IPS DF 6.9 (cell line): ENCODE results near the gene ZMIZ1.

Experiments
- DNase-seq: peaks from one replicate; pipeline ENCODE4 v3.0.0-alpha.2; 2013; ENCODE audit warnings: low read depth, low spot score
- H3K27ac ChIP-seq: one replicate; pipeline ENCODE4 v1.5.1; 2013; ENCODE audit warnings: low read length, control low read depth
- H3K27me3 ChIP-seq: 2 replicates; pipeline ENCODE4 v1.6.1; 2013; ENCODE audit warnings: mild to moderate bottlenecking, low read length; ENCODE audit not compliant: control insufficient read depth, insufficient read depth
- H3K36me3 ChIP-seq: 2 replicates; pipeline ENCODE4 v1.6.1; 2013; ENCODE audit warnings: low read length; ENCODE audit not compliant: control insufficient read depth, insufficient read depth
- H3K4me1 ChIP-seq: 2 replicates; pipeline ENCODE4 v1.6.1; 2013; ENCODE audit warnings: low read length; ENCODE audit not compliant: control insufficient read depth, insufficient read depth
- H3K4me3 ChIP-seq: 2 replicates; pipeline ENCODE4 v1.5.1; 2013; ENCODE audit warnings: mild to moderate bottlenecking, low read length
- H3K9me3 ChIP-seq: 2 replicates; pipeline ENCODE4 v1.6.1; 2013; ENCODE audit warnings: low read length, inconsistent platforms; ENCODE audit not compliant: control insufficient read depth, insufficient read depth
- WGBS: extraction: QIAGEN DNeasy Blood & Tissue Kit; methylation state at CpG from one replicate; pipeline ENCODE4 v1.1.7; 2013; ENCODE audit warnings: mixed read lengths, missing lambda C conversion rate; ENCODE audit not compliant: insufficient read length, insufficient coverage; 5-methylcytosine and 5-hydroxymethylcytosine counted together

Gene ZMIZ1

DNA sequence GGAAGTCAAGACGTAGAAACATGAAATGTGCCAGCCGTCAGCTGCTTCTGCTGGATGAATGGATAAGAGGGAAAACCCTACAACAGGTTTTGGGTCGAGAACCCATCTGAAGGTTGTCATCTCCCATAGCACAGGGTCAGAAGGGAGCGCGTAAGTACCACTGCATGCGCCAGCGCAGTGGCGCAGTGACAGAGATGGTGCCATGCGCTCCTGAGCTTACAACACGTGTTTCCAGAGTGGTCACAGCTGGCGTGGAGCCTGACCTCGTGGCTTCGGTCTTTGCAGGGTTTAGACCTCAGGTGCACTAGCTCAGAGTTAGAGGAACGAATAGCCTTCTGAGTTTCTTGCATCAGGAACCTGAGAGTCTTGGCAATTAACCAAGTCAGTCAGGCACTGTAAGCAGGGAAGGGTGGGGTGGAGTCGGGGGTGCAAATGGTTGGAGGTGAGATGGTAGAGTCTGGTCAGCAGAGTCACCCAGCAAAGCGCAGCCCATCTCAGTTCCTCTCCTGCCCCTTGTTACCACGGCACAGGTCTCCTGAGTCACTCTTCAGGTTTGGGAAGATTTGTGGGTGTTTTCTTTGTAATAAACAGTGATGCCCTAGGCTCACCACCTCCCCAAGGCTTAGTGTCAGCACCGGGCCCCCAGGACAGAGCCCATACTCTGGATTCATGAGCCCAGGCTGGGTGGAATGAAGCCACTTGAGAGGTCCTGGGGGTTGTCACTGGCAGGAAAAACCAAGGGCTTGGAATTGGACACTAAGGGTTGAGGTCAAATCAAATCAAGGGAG lies 194.4 kb downstream of the ZMIZ1 start:
- DNase-seq = no peak
- no peaks in the 10 kb centered on the region for H3K27me3 ChIP-seq
- H3K4me1 ChIP-seq = peaks cover 3% of the 10 kb centered on the region; the same call in 1 of the 2 replicates
- H3K36me3 ChIP-seq = no peaks in the 10 kb centered on the region
- WGBS = no CpG with 5 or more reads among the region's 18 CpGs
- no peaks in the 10 kb centered on the region for H3K9me3 ChIP-seq
- H3K27ac ChIP-seq = no peak overlapping the region
- no peak overlapping the region for H3K4me3 ChIP-seq

- Histone ChIP-seq H3K27ac (no peak overlapping the region), H3K9me3 (no peaks in the 10 kb centered on the region), H3K4me1 (peaks cover 3% of the 10 kb centered on the region; the same call in 1 of the 2 replicates), H3K36me3 (no peaks in the 10 kb centered on the region), H3K27me3 (no peaks in the 10 kb centered on the region), H3K4me3 (no peak overlapping the region)
- DNase-seq = no peak
- WGBS = no CpG with 5 or more reads among the region's 10 CpGs
These were observed 195.2 kb downstream of the ZMIZ1 start for GRCh38 chr10:79263939-79264338.

DNA sequence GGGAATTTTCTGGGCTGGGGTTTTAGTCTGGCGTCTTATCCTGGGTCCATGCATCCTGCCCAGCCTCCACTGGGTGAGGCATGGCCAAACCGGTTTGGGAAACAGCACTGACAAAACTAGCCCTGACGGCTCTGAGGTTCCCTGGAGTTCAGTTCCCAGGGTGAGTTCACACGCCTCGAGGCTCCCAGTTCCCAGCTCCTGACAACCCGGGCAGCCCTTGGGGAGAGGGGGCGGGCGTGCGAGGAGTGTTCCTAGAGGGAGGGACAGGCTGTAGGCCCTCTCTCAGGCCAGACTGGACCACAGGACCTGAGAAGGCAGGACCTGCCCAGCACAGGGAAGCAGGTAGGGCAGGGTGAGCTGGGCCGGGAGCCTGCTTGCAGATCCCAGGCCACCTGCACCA lies 196.2 kb downstream of the ZMIZ1 start:
- no CpG with 5 or more reads among the region's 10 CpGs for WGBS
- Histone ChIP-seq H3K9me3 (no peaks in the 10 kb centered on the region), H3K4me1 (peaks cover 3% of the 10 kb centered on the region; the same call in 1 of the 2 replicates), H3K4me3 (no peak overlapping the region), H3K36me3 (no peaks in the 10 kb centered on the region), H3K27ac (no peak overlapping the region), H3K27me3 (no peaks in the 10 kb centered on the region)
- DNase-seq = no peak

- Histone ChIP-seq H3K4me1 (peaks cover 2% of the 10 kb centered on the region; the same call in 1 of the 2 replicates), H3K36me3 (no peaks in the 10 kb centered on the region), H3K27me3 (no peaks in the 10 kb centered on the region), H3K4me3 (no peak overlapping the region), H3K9me3 (no peaks in the 10 kb centered on the region), H3K27ac (no peak overlapping the region)
- no peak for DNase-seq
- WGBS = no CpG with 5 or more reads among the region's 6 CpGs
These were observed 197.3 kb downstream of the ZMIZ1 start for GRCh38 chr10:79266084-79266483.

- Histone ChIP-seq H3K27ac (no peak overlapping the region), H3K4me3 (no peak overlapping the region), H3K9me3 (no peaks in the 10 kb centered on the region), H3K36me3 (no peaks in the 10 kb centered on the region), H3K27me3 (no peaks in the 10 kb centered on the region), H3K4me1 (no peaks in the 10 kb centered on the region; the same call in 1 of the 2 replicates)
- WGBS = no CpG with 5 or more reads among the region's 11 CpGs
- DNase-seq = no peak
These were observed 198.0 kb downstream of the ZMIZ1 start for GRCh38 chr10:79266543-79267312.

DNA sequence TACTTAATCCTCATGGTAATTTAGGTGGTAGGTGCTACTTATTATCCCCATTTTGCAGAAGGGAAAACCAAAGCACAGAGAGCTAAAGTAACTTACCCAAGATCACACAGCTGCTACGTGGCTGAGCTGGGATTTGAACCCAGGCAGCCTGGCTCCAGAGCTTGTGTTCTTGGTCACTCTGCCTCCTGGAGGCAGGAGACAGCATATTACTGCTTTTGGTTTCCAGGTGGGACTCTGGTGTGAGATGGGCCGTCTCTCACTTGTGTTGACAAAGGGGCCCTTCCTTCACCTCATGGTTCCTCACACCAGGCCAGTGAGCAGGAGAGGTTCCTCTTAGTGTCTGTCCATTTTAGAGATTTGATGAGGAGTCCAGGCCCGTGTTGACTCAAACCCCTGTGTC lies 198.7 kb downstream of the ZMIZ1 start:
- no CpG with 5 or more reads among the region's 3 CpGs for WGBS
- H3K4me1 ChIP-seq = no peaks in the 10 kb centered on the region; the same call in 1 of the 2 replicates
- H3K27ac ChIP-seq = no peak overlapping the region
- DNase-seq = no peak
- H3K9me3 ChIP-seq = no peaks in the 10 kb centered on the region
- H3K4me3 ChIP-seq = no peak overlapping the region
- no peaks in the 10 kb centered on the region for H3K27me3 ChIP-seq
- no peaks in the 10 kb centered on the region for H3K36me3 ChIP-seq

- H3K27me3 ChIP-seq = no peaks in the 10 kb centered on the region
- no peak for DNase-seq
- no CpG with 5 or more reads among the region's 12 CpGs for WGBS
- H3K27ac ChIP-seq = no peak overlapping the region
- H3K9me3 ChIP-seq = no peaks in the 10 kb centered on the region
- H3K4me3 ChIP-seq = no peak overlapping the region
- H3K36me3 ChIP-seq = no peaks in the 10 kb centered on the region
- H3K4me1 ChIP-seq = no peaks in the 10 kb centered on the region; the same call in 1 of the 2 replicates
These were observed 199.4 kb downstream of the ZMIZ1 start for GRCh38 chr10:79268161-79268601.

- H3K27me3 ChIP-seq = no peaks in the 10 kb centered on the region
- no CpG with 5 or more reads among the region's 7 CpGs for WGBS
- no peak overlapping the region for H3K4me3 ChIP-seq
- H3K36me3 ChIP-seq = no peaks in the 10 kb centered on the region
- no peaks in the 10 kb centered on the region for H3K9me3 ChIP-seq
- DNase-seq = no peak
- H3K4me1 ChIP-seq = no peaks in the 10 kb centered on the region; the same call in 1 of the 2 replicates
- H3K27ac ChIP-seq = no peak overlapping the region
These were observed 200.0 kb downstream of the ZMIZ1 start for GRCh38 chr10:79268742-79269141.

GRCh38 chr10:79269443-79269842 lies 200.7 kb downstream of the ZMIZ1 start:
- no CpG with 5 or more reads among the region's 6 CpGs for WGBS
- Histone ChIP-seq H3K4me3 (no peak overlapping the region), H3K9me3 (no peaks in the 10 kb centered on the region), H3K4me1 (no peaks in the 10 kb centered on the region; the same call in 1 of the 2 replicates), H3K36me3 (no peaks in the 10 kb centered on the region), H3K27me3 (no peaks in the 10 kb centered on the region), H3K27ac (no peak overlapping the region)
- no peak for DNase-seq

DNA sequence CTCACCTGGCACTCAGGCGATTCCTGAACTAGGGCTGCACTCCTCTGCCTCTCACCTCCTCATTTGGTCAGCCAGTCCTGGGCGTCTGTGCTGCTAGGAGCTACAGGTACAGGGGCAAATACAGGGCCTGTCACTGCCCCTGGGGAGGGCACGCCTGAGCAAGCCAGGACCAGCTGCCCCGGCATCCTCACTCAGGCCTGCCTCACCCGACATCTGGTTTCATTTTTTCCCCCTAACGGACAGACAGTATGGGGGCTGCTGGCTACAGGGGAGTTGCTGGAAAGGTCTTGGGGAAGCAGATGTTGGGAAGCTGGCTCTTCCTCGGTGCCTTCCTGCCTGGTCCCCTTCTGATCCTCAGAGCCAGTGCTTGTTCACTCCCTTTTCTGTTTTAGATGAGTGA lies 201.2 kb downstream of the ZMIZ1 start:
- no peaks in the 10 kb centered on the region for H3K27me3 ChIP-seq

More for the DNA sequence above, 201.2 kb downstream of the ZMIZ1 start:
- H3K36me3 ChIP-seq = no peaks in the 10 kb centered on the region
- no CpG with 5 or more reads among the region's 7 CpGs for WGBS
- no peak overlapping the region for H3K4me3 ChIP-seq
- H3K9me3 ChIP-seq = no peaks in the 10 kb centered on the region
- no peak for DNase-seq
- H3K4me1 ChIP-seq = peaks cover 2% of the 10 kb centered on the region; the same call in 1 of the 2 replicates
- H3K27ac ChIP-seq = no peak overlapping the region
